Dendritic cell treated with granulocyte-macrophage colony-stimulating factor and Interleukin-4, amounts not matched to agents 40 ng/mL and 50 ng/mL, for 4 days (primary cell): Measurements from ENCODE around the gene PRRT1B.
A peak's percentile ranks its signal among the peaks of the same experiment; 100 is the strongest.

ENCODE experiments used
- H3K27ac Mint-ChIP-seq: one replicate; pipeline ENCODE4 v1.8.0; 2022; ENCODE audit warnings: mild to moderate bottlenecking, mixed read lengths
- H3K27me3 Mint-ChIP-seq: one replicate; pipeline ENCODE4 v1.8.0; 2022; ENCODE audit warnings: mild to moderate bottlenecking, mixed read lengths
- H3K36me3 Mint-ChIP-seq: one replicate; pipeline ENCODE4 v1.8.0; 2022; ENCODE audit warnings: low read depth, mixed read lengths
- H3K4me1 Mint-ChIP-seq: one replicate; pipeline ENCODE4 v1.8.0; 2022; ENCODE audit warnings: low read depth, mixed read lengths
- H3K4me3 Mint-ChIP-seq: one replicate; pipeline ENCODE4 v1.8.0; 2022; ENCODE audit warnings: mild to moderate bottlenecking, moderate library complexity, mixed read lengths
- H3K9me3 Mint-ChIP-seq: one replicate; pipeline ENCODE4 v1.8.0; 2022; ENCODE audit warnings: mixed read lengths
- intact Hi-C: fragments of 100-400 bp; cut with micrococcal nuclease; formaldehyde crosslinking; loops from one replicate; pipeline ENCODE4 v1.15.0; 2022

PRRT1B gene

GRCh38 chr9:131587331-131587730, 42.0 kb downstream of the PRRT1B start:
- Mint-ChIP-seq H3K9me3 (no peaks in the 10 kb centered on the region), H3K27me3 (no peaks in the 10 kb centered on the region), H3K4me1 (peaks cover 77% of the 10 kb centered on the region), H3K27ac (peak overlapping the region; percentile 43), H3K36me3 (peaks cover 100% of the 10 kb centered on the region), H3K4me3 (no peak overlapping the region)
- intact Hi-C loops, result no loop called here

- Mint-ChIP-seq H3K4me3 (no peak overlapping the region), H3K36me3 (peaks cover 100% of the 10 kb centered on the region), H3K27ac (peak overlapping the region; percentile 43), H3K4me1 (peaks cover 80% of the 10 kb centered on the region), H3K27me3 (no peaks in the 10 kb centered on the region), H3K9me3 (no peaks in the 10 kb centered on the region)
- intact Hi-C loops, result no loop called here
These were observed 42.6 kb downstream of the PRRT1B start for GRCh38 chr9:131587906-131588305.

DNA sequence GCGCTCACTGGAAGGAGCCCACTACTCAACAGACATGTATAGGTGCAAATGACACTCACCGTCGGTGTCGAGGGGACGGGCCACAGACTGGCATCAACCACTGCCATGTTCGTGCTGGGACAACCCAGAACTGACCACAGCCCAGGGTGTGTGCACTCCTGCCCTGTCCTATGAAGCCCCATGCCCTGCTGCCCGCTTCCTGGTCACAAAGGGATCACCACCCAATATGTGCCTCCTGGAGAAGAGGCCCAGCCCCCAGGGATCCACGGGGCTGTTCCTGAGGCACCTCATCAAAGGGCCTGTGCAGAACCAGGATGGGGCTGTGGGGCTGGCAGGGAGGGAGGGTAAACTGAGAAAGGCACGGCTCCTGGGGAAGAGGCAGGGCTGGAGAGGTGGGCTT, 43.1 kb downstream of the PRRT1B start:
- no peaks in the 10 kb centered on the region for H3K9me3 Mint-ChIP-seq
- peaks cover 85% of the 10 kb centered on the region for H3K4me1 Mint-ChIP-seq
- H3K27ac Mint-ChIP-seq, result peak overlapping the region; percentile 57
- no peaks in the 10 kb centered on the region for H3K27me3 Mint-ChIP-seq
- intact Hi-C loops, result no loop called here
- peaks cover 100% of the 10 kb centered on the region for H3K36me3 Mint-ChIP-seq
- H3K4me3 Mint-ChIP-seq, result no peak overlapping the region

DNA sequence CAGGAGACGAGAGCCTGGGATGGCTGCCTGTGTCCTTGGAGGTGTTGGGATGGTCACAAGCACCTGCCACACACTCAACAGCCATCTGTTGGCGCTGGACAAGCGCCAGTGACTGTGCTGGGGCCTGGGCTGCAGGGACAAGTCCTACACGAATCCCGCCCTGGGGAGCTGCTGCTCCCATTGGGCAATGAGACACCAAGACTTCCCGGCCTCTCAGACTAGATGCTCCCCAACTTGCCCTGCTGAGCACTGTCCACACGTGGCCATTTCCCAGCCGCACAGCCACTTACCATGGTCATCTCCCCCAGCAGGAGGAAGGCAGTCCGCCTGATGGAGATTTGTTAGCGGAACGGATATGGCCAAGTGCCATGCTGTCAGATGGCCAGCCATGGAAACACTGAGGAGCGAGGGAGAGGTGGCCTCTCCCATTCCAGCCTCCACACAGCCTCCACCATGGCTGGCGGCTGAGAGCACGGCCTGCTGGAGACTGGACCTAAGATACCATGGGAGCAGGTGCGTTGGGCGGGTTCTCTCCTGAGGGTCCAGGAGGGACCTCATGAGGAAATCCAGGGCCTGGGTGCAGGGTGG, 43.9 kb downstream of the PRRT1B start:
- Mint-ChIP-seq H3K27me3 (no peaks in the 10 kb centered on the region), H3K4me1 (peaks cover 84% of the 10 kb centered on the region), H3K27ac (peak overlapping the region; percentile 57), H3K4me3 (no peak overlapping the region), H3K9me3 (no peaks in the 10 kb centered on the region), H3K36me3 (peaks cover 100% of the 10 kb centered on the region)
- intact Hi-C loops, result no loop called here

- peak overlapping the region; percentile 64 for H3K27ac Mint-ChIP-seq
- H3K9me3 Mint-ChIP-seq, result no peaks in the 10 kb centered on the region
These were observed 44.7 kb downstream of the PRRT1B start for GRCh38 chr9:131589993-131590392.

DNA sequence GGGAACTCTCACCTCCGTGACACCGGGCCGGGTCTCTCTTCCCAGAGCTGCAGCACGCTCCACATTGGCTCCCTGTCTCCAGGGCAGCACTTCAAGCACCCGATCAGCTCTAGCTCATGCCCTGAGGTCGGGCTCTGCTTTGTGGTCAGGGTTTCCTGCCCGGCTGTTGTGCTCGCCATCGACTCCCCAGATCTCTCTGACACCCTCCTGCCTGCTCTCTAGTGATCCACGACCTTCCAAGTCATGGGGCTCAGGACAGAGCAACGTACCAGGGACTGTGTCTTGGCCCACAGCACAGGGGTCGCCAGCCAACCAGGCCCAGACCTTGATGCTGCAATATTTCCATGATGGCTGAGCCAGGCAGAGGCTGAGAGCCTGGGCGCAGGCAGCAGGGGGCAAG, 45.1 kb downstream of the PRRT1B start:
- H3K4me3 Mint-ChIP-seq, result no peak overlapping the region
- H3K9me3 Mint-ChIP-seq, result no peaks in the 10 kb centered on the region
- peak overlapping the region; percentile 64 for H3K27ac Mint-ChIP-seq
- H3K27me3 Mint-ChIP-seq, result no peaks in the 10 kb centered on the region
- intact Hi-C loops, result loop anchor here (2.0 kb wide), 1 partner anchor 150 kb away; the partner anchor contains the start of gene RAPGEF1
- peaks cover 90% of the 10 kb centered on the region for H3K4me1 Mint-ChIP-seq
- H3K36me3 Mint-ChIP-seq, result peaks cover 100% of the 10 kb centered on the region

More at GRCh38 chr9:131589993-131590392, 44.7 kb downstream of the PRRT1B start:
- Mint-ChIP-seq H3K4me3 (no peak overlapping the region), H3K36me3 (peaks cover 100% of the 10 kb centered on the region), H3K4me1 (peaks cover 90% of the 10 kb centered on the region), H3K27me3 (no peaks in the 10 kb centered on the region)
- intact Hi-C loops, result loop anchor here (2.0 kb wide), 1 partner anchor 151 kb away; the partner anchor contains the start of gene RAPGEF1

- peak overlapping the region; percentile 64 for H3K27ac Mint-ChIP-seq
- H3K4me3 Mint-ChIP-seq, result no peak overlapping the region
- no peaks in the 10 kb centered on the region for H3K27me3 Mint-ChIP-seq
- intact Hi-C loops, result loop anchor here (2.0 kb wide), 1 partner anchor 150 kb away; the partner anchor contains the start of gene RAPGEF1
- peaks cover 90% of the 10 kb centered on the region for H3K4me1 Mint-ChIP-seq
- H3K36me3 Mint-ChIP-seq, result peaks cover 100% of the 10 kb centered on the region
- no peaks in the 10 kb centered on the region for H3K9me3 Mint-ChIP-seq
These were observed 45.9 kb downstream of the PRRT1B start for GRCh38 chr9:131590907-131591844.

- H3K4me3 Mint-ChIP-seq, result no peak overlapping the region
These were observed 46.5 kb downstream of the PRRT1B start for GRCh38 chr9:131591845-131592208.

GRCh38 chr9:131593091-131593820, 47.9 kb downstream of the PRRT1B start:
- Mint-ChIP-seq H3K4me3 (no peak overlapping the region), H3K9me3 (no peaks in the 10 kb centered on the region), H3K36me3 (peaks cover 100% of the 10 kb centered on the region), H3K27ac (peak overlapping the region; percentile 19), H3K4me1 (peaks cover 90% of the 10 kb centered on the region), H3K27me3 (no peaks in the 10 kb centered on the region)
- intact Hi-C loops, result no loop called here

More at GRCh38 chr9:131591845-131592208, 46.5 kb downstream of the PRRT1B start:
- Mint-ChIP-seq H3K4me1 (peaks cover 90% of the 10 kb centered on the region), H3K9me3 (no peaks in the 10 kb centered on the region), H3K36me3 (peaks cover 100% of the 10 kb centered on the region), H3K27ac (peak overlapping the region; percentile 64), H3K27me3 (no peaks in the 10 kb centered on the region)
- intact Hi-C loops, result loop anchor here (2.0 kb wide), 1 partner anchor 149 kb away; the partner anchor contains the start of gene RAPGEF1

DNA sequence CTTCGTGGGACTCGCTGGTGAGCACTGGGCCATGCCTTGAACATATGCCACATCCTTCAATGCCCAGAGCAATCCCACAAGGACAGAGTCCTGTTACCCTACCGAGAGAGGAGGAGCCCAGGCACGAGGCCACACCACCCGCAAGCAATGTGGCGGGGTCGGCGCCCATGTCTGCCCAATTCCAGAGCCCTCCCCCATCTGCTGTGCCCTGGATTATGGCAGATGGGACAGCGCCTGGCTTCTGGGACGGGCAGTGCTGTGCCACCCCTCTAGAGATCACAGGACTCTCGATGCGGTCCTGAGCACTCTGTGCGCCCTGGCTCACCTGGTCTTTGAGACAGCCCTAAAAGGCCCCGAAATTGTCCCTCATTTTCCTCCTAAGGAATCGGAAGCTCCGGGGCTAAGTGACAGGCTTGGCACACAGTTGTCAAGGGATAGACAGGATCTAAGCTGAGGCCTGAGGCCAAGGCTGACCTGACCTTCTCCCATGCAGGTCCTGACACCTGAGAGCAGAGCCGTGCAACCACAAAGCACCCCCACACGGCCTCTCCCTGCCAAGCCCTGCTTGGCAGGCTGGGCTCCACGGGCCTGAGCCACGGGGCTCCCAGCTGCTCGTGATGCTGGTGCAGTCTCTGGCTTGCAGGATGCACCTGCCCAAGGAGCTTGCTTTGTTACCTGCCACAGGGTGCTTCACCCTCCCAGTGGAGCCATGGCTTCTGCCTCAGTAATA, 48.8 kb downstream of the PRRT1B start:
- Mint-ChIP-seq H3K27ac (peak overlapping the region; percentile 83), H3K4me1 (peaks cover 90% of the 10 kb centered on the region), H3K27me3 (no peaks in the 10 kb centered on the region), H3K4me3 (no peak overlapping the region), H3K36me3 (peaks cover 100% of the 10 kb centered on the region), H3K9me3 (no peaks in the 10 kb centered on the region)
- intact Hi-C loops, result no loop called here

DNA sequence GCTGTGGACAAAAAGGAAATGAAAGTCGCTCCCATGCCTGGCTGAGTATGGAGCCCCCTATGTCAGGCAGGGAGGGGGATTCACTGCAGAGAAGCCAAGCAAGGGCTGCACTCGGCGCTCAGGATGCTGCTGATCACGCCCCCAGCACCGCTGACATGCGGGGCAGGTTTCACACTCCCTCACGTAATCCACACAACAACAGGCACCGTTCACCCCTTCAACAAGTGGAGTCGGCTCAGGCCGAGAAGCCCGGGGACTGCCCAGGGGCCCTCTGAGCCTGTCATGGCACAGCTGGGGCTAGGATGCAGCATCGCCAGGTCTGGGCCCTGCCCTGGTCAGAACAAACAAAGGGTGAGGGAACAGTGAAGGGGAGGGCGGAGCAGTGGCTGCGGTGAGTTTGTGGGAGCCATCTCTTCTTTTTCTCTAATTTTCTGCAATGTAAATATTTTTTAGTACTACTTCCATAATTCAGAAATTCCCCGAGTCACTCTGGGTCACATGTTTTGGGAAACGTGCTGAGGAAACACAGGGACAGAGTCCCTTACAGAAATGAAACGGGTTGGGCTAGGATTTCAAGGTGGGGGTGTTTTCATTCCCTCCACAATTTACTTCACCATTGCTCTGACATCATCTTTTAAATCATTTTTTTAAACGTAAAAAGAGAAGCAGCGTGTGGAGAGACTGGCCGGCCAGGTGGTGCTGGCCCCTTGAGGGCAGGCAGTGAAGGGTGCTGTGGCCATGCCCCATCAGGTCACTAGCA, 49.8 kb downstream of the PRRT1B start:
- Mint-ChIP-seq H3K27me3 (no peaks in the 10 kb centered on the region), H3K9me3 (no peaks in the 10 kb centered on the region)

DNA sequence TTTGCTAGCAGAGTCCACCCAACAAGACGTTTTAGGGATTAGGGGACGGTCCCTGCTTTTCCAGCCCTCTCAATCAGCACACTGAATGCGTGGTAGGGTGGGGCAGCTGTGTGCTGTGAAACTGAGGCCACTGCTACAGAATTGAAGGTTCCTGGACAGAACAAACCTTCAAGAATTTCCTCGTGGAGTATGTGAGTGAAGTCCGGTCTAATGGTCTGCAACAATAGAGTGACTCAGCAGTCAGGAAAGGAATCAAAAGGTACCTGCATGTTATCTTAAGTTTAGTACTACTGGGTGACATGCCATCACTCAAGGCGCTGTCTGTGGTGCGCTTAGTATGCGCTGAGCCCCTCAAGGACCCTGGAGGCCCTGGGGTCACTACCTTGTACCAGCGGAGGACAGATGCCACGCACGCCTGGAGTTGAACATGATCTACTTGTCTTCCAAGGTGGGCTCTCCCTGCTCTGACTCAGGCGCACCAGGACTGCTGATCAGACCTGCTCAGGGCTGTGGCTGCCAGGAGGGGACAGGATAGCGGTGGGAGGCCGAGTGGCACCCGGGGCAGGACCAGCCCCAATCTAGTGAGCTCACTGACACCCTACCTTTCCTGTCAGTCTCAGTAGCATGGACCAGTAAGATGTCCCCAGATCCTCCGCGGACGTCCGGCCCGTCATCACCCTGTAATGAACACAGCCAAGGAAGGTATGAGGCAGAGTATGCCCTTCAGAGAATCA, 50.5 kb downstream of the PRRT1B start:
- intact Hi-C loops, result loop anchor here (5.0 kb wide), 1 partner anchor 41 kb away; no protein-coding TSS in a partner anchor
- no peaks in the 10 kb centered on the region for H3K27me3 Mint-ChIP-seq
- H3K4me1 Mint-ChIP-seq, result peaks cover 92% of the 10 kb centered on the region
- peak overlapping the region; percentile 30 for H3K4me3 Mint-ChIP-seq
- peak overlapping the region; percentile 83 for H3K27ac Mint-ChIP-seq
- no peaks in the 10 kb centered on the region for H3K9me3 Mint-ChIP-seq
- peaks cover 100% of the 10 kb centered on the region for H3K36me3 Mint-ChIP-seq

More for the DNA sequence above, 49.8 kb downstream of the PRRT1B start:
- Mint-ChIP-seq H3K27ac (peak overlapping the region; percentile 83), H3K4me1 (peaks cover 93% of the 10 kb centered on the region), H3K36me3 (peaks cover 100% of the 10 kb centered on the region), H3K4me3 (peak overlapping the region; percentile 30)
- intact Hi-C loops, result loop anchor here (5.0 kb wide), 1 partner anchor 42 kb away; no protein-coding TSS in a partner anchor
